Measurements from ENCODE around the gene CAPRIN2. TPM values are rescaled to one million over a fixed set of nuclear protein-coding genes. Genes with fewer than 3 reads are reported as not detected.

CAPRIN2 gene
- total RNA-seq, 1 donor from 2014 or later, result 15.4 TPM

GRCh38 chr12:30764251-30764650 lies 9.5 kb upstream of the CAPRIN2 start:
- no peak for DNase-seq (ENCODE audit: low read depth)

GRCh38 chr12:30763053-30763452 lies 8.3 kb upstream of the CAPRIN2 start:
- DNase-seq (ENCODE audit: low read depth), result no peak

DNA sequence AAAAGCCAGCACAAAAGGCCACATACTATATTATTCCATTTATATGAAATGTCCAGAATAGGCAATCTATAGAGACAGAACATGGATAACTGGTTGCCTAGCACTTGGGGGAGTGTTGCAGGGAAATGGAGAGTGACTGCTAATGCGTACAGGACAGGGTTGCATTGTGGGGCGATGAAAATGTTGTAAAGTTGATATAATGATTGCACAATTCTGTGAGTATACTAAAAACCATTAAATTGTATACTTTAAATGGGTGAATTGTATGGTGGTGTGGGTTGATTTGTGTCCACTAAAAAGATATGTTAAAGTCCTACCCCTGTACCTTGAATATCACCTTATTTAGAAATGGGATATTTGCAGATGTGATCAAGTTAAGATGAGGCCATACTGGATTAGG lies 7.0 kb upstream of the CAPRIN2 start:
- DNase-seq (ENCODE audit: low read depth), result no peak

DNA sequence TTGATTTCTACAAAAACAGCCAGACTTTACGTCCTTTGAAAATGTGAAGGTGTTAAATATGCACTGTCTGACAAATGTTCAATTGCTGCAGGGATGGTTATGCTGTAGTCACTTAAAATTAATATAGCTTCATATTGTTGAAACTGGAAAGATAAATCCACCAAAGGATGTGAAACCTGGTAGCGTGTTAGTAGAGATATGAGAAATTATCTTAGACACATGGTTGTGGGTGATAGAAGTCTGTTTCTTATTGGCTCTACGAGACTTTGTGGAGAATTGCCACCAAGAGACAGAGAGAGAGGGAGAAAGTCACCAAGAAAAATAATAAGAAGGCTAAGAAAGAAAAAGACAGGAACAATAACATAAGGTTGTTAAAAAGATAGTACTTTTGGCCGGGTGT lies 2.6 kb upstream of the CAPRIN2 start:
- no peak for DNase-seq (ENCODE audit: low read depth)

GRCh38 chr12:30756074-30756473 lies 1.3 kb upstream of the CAPRIN2 start:
- no peak for DNase-seq (ENCODE audit: low read depth)

DNA sequence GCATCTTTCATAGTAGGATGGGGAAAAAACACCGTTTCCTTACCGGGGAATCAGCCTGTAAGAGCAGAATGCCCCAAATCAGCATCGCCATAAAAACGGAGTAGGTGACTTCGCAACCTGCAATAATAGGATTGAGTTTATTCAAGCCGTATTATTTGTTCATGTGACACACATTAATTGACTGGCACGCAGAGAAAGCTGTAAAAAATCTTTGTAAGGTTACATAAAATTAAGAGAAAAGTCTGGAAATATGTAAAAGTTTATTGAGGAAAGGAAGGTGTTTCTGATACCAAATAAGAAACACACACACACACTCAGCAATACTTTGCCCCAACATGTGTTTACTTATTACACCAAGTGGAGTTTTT lies 628 bp upstream of the CAPRIN2 start:
- DNase-seq (ENCODE audit: low read depth), result no peak

DNA sequence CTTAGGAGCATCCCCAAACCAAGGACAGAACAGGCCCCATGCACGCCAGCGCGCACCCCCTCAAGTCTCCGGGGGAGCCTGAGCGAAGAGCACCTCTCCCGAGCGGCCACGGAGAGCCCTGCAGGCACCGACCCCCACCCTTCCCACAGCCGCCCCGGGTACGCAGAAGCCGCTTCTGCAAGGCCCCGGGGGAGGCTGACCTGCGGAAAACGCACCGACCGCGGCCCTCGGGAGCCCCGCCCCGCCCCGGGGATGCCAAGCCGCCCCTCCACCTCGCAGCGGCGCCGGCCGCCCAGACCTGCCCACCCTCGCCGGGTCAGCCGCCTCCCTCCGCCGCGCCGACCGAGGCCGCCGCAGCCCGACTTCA lies 385 bp downstream of the CAPRIN2 start:
- DNase-seq (ENCODE audit: low read depth), result no peak

GRCh38 chr12:30753751-30754382 lies 884 bp downstream of the CAPRIN2 start:
- peak; percentile 22 for DNase-seq (ENCODE audit: low read depth)

- DNase-seq (ENCODE audit: low read depth), result no peak
Observed at GRCh38 chr12:30753233-30753632, 1.5 kb downstream of the CAPRIN2 start.

GRCh38 chr12:30752255-30752654 lies 2.5 kb downstream of the CAPRIN2 start:
- DNase-seq (ENCODE audit: low read depth), result no peak

- DNase-seq (ENCODE audit: low read depth), result no peak
Observed at GRCh38 chr12:30748147-30748546, 6.6 kb downstream of the CAPRIN2 start.

- no peak for DNase-seq (ENCODE audit: low read depth)
Observed at GRCh38 chr12:30746190-30746589, 8.6 kb downstream of the CAPRIN2 start.

DNA sequence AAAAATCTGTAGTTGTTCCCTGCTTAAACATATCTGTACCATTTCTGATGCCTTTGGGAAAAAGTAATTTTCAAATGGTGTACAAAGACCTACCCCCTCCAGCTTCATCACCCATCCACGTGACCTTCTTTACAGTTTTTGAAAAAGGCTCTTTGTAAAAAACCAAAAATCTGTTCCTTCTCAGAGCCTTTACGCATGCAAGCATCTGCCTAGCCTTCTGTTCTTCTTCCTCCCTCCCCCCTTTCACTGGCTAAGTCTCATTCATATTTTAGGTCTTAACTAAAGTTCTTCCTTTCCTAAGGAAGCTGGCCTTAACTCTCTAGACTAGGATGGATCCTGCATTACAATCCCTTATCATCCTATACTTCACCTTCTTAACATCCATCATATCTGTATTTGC lies 10.4 kb downstream of the CAPRIN2 start:
- no peak for DNase-seq (ENCODE audit: low read depth)

- no peak for DNase-seq (ENCODE audit: low read depth)
Observed at GRCh38 chr12:30740274-30740673, 14.5 kb downstream of the CAPRIN2 start.

GRCh38 chr12:30739020-30739419 lies 15.7 kb downstream of the CAPRIN2 start:
- DNase-seq (ENCODE audit: low read depth), result no peak

DNA sequence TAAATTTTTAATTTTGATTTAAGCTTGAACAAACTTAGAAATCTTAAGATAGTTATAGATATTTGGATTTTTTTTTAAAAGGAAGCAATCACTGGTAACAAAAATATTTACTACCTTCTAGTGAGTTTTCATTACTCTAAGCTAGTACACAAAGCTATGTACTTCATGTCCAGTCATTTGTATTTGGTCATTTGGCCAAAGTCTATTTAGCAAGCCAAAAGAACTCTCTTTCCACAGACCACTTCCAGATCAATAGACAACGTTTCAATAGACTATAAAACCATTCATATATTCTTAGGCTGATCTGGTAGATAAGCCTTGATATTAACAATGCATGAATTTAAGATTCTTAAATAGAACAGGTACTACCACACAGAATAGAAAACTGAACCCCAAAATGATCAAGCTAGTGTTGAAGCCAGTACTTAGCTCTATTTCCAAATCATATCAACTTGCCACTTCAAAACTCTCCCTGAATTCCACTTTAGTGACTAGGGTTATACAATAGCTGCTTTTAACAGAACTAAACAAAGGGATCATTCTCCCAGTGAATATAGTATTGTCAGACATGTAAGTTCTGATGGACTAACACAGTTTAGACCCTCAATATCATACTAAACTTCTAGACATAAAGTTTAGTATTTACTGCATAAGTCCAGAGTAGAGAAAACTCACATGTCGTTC lies 21.7 kb downstream of the CAPRIN2 start:
- no peak for DNase-seq (ENCODE audit: low read depth)

DNA sequence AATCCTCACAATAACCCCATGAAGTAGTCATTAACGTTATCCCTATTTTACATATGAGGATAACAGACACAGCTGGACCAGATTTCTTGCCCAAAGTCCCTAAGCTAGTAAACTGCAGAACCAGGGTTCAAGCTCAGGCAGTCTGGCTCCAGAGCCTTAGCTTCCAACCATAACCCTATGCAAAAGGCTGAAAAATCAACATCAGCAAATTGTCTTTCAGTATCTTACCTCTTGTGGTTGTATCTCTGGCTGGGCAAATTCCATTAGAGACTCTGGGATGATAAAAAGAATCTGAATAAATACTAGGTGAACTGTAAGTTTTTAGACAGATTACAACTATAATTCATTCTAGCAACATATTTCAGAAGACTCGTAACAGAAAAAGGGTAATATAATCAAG lies 24.7 kb downstream of the CAPRIN2 start:
- no peak for DNase-seq (ENCODE audit: low read depth)

DNA sequence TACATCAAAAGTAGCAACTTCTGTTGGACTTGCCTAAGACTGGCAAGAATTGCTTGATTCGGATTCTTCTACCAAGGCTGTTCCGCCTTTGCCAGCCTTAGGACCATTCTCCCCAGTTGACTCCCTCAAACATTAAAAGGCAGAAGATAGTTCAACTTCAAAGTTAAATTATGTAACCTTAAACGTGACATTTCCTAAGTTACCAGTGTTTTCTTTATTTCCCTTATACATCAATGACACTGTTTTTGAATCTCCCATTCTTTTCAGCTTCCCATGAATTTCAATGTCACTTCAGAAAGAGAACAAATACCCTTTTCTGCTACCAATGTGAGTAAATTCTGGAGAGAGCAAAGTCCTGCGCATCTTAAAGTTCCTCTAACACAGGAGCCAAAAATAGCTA lies 25.2 kb downstream of the CAPRIN2 start:
- DNase-seq (ENCODE audit: low read depth), result no peak

- no peak for DNase-seq (ENCODE audit: low read depth)
Observed at GRCh38 chr12:30726647-30727046, 28.1 kb downstream of the CAPRIN2 start.

DNA sequence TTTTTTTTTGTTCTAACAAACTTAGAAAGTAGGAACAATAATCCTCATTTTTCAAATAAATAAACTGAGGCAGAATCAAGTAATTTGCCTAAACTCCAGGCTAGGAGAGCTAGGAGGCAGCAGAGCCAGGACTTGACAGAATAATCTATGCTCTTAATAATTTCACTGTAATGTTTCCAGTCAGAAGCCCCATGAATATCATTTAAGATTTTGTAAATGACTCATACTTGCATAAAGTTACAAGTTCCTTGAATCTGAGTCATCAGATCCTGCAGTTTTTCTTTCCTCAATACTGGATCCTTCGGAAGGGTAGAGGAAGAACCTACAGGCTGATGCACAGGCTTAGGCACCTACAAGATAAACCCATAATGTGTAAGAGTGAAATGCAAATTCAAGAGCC lies 29.0 kb downstream of the CAPRIN2 start:
- peak; percentile 83 for DNase-seq (ENCODE audit: low read depth)

GRCh38 chr12:30719060-30719459 lies 35.7 kb downstream of the CAPRIN2 start:
- DNase-seq (ENCODE audit: low read depth), result peak; percentile 11

GRCh38 chr12:30707613-30708342 lies 47.0 kb downstream of the CAPRIN2 start:
- no peak for DNase-seq (ENCODE audit: low read depth)

DNA sequence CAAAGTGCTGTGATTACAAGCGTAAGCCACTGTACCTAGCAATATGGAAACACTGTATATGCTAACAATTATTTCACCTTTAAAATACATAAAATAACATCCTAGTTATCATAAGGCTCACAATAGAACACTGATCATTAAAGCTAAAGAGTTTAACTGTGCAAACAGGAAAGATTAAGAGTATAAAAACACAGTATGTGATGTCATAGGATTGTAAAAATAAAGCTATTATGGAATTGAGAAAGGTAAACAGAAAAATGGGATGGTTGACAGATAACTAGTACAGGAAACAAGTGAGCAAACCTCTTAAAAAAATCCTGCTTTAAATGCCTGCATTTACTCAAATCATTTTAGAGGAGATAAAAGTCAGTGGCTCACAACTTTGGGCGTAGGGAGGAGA lies 48.3 kb downstream of the CAPRIN2 start:
- no peak for DNase-seq (ENCODE audit: low read depth)
